Measurements from ENCODE around the gene RMI1.

The RMI1 gene

DNA sequence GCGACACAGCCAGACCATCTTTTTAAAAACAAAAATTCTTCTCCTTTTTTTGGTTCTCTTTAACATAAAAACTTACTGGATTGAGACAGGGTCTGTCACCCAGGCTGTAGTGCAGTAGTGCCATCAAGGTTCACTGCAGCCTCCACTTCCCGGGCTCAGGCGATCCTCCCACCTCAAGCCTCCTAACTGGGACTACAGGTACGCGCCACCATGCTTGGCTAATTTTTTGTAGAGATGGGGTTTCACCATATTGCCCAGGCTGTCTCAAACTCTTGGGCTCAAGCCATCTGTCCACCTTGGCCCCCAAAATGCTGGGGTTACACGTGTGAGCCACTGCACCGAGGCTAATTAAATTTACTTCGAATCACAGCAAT is 14.4 kb upstream of the RMI1 start:
- no peak for DNase-seq (ENCODE audit: low read depth, low spot score)
- peak overlapping the region; percentile 68 for H3K27ac ChIP-seq

DNA sequence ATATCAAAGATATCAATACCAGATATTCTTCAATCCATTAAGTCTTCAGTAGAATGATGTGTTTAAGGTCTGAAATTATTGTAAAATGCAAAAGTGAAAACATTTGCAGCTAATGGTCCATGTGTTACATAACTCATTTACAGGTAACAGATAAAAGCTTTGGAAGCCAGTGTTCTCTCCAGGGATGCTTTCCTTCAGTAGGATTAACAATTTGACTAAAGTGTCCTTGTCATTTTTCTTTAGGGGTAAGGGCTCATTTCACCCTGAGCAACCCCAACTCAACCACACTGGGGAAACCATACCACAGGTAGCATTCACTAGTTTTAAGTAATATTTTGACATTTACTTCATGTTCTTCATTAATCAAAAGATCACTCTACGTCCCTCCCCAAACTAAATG is 13.5 kb upstream of the RMI1 start:
- DNase-seq (ENCODE audit: low read depth, low spot score) = no peak
- H3K27ac ChIP-seq = no peak overlapping the region

DNA sequence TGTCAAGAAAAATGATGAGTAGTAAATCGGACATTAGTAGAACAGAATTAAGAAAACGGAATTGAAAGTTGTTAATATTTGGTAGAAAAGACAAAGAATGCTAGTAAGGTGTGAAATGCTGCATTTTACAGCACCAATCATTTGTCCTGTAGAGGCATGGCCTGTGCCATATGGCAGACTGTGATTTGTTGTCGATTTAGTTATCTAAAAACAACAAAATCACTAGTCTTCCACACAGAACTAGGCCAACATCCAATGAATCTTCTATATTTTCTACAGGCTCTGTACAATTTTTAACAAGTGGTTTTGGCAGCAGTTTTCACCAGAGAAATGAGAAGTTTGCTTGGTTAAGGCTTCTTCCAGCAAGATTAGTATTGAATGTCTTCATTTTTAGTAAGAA is 11.0 kb upstream of the RMI1 start:
- no peak overlapping the region for H3K27ac ChIP-seq
- no peak for DNase-seq (ENCODE audit: low read depth, low spot score)

DNA sequence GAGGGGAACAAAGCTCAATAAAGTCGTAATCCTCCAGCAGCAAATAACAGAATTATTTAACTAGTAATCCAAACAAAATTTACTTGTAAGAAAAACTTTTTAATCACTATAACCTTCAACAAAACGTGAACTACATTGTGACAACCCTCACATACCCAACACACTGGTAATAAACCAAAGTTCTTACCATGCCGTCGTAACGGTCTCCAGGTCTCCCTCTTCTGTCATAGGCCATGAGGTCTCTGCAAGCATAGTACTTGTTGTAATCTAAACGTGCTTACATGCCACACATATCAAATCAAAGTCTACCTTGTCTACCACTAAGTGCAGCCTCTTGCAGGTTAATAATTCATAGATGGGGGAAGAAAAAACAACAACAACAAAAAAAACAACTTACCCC is 9.1 kb upstream of the RMI1 start:
- H3K27ac ChIP-seq = no peak overlapping the region

DNA sequence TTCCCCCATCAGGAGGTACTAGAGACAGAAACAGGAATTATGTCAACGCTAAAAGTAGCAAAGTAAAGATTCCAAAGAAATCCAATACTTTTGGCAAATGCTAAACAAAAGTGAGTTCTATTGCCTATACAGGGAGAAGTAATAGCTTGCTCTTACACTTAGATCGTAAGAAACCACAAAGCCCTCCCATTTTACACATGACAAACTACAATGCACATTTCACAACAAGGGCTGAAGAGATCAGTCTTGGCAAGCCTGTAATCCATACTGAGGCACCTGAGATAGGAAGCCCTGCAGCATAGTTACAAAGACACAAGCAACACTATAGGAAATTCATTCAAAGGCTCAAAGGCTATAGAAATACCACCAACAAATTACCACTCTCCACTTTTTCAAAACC is 8.3 kb upstream of the RMI1 start:
- H3K27ac ChIP-seq = no peak overlapping the region
- no peak for DNase-seq (ENCODE audit: low read depth, low spot score)

More for the DNA sequence above, 9.1 kb upstream of the RMI1 start:
- DNase-seq (ENCODE audit: low read depth, low spot score) = no peak

DNA sequence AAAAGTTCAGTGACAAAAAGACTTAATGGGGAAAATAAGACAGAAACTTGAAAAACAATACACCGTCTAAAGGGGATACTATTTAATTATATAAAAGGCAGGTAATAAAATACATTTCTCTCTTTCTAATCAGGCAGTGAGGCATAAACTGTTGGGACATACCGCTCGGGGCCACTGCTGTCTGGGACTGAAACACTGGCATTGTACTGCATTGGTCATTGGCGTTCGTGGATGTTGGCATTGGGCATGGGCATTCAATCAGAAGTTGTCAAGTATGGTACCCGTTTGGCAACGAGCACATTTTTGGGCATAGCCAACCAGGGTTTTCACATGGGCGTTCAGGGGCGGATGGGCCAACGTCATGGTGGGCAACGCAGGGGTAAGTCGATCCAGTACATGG is 5.3 kb upstream of the RMI1 start:
- H3K27ac ChIP-seq = peak overlapping the region; percentile 46
- DNase-seq (ENCODE audit: low read depth, low spot score) = no peak

DNA sequence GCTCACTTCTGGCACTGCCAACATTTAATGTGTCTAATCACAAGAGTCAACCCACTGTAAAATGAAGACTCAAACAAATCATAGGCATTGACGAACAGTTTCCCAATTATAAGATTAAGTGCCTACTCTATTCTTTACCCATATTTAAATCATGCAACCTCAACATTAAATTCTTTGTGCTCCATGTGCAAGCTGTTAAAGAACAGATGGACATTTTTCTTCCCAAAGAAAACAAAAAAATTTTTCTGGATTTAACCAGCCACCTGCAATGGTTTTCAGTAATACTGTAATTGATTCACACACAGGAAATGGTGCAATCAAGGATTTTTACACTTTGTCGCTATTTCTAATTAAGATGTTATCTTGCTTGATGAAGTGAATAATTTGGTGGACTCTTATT is 4.2 kb upstream of the RMI1 start:
- no peak for DNase-seq (ENCODE audit: low read depth, low spot score)
- peak overlapping the region; percentile 46 for H3K27ac ChIP-seq

DNA sequence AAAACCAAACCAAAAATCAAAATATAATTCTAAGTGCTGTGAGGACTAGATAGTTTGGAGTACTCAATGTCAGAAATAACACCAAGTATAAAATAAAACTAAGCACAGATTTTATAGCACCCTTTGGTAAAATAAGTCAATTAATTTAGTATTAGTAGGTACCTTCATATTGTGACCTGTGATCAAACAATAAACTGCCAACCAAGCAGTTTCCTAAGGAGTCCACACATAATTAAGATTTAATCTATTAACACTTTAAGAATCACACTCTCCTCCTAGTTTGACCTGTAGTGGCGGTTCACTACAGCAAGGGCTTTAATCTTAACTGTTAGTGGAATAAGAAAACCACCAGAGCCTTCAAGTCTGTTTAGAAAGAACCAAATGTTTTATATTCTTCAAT is 3.4 kb upstream of the RMI1 start:
- no peak for DNase-seq (ENCODE audit: low read depth, low spot score)
- H3K27ac ChIP-seq = peak overlapping the region; percentile 46

DNA sequence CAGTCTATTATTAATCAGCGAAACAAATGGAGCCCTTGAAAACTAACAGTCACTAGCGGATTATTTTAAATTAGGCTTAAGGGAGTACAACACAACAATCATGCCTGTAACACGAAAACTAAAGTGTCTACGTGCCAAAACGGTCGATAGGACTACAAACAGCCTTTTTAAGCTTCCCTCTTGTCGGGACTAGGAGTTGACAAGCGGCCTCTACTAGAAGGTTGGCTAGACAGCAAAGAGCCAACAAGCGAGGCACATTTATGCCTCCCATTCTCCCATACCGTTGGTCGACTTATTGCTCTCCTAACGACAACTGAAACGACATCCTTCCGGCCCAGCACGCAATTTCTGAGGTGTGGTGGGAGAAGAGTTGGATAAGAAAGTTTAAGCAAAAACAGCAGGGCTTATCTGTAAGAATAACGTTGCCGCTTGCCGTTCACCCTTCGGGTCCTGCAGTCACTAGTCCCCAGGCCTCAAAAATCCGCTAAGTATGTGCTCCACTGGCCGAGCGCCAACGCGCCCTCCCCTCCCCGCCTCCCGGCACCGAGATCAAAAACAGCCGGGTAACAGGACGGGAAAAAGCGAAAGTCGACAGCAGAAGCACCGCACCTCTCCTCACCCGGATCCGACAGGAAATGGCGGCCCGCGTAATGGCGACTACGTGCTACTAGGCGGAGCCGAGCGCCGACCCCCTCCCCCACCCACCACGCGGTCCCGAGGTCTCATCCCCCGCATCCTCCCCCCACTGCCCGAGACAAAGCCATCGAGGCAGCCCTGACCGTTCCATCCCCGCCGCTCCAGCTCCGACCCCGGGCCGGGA is 1.4 kb upstream of the RMI1 start:
- DNase-seq (ENCODE audit: low read depth, low spot score) = no peak
- H3K27ac ChIP-seq = peak overlapping the region; percentile 92

DNA sequence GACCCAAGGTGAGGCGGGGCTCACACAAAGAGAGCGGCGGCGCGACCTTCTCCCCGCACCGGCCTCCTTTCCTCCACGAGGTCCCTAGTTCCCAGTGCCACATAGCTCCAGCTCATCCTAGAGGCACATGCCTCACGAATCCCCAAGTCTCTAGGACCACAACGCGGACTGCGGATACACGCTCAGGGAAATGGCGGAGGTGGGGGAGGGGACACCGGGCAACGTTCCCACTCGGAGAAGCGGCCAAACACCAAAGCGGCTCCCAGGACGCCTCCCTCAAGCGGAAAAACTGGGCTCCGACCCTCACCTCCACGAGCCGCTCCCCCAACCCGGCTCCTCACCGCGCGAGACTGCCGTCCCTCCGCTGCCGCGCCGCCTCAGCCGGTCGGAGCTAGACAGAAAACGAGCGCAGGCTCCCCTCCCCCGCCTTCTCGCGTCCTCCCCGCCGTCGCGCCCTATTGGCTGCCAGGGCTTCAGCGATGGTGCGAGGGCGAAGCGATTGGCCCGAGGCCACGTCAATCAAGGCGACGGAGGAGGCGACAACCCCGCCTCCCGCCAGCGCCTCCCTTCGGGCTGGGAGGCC is 702 bp upstream of the RMI1 start, which contains the start of gene HNRNPK:
Gene HNRNPK (minus strand): TSS at position 404 of the 583 bp plus-strand sequence. CDS start 1,963 bp downstream, outside the sequence.
- peak within 1 kb of the TSS; percentile 92 for H3K27ac ChIP-seq
- peak; percentile 90 for DNase-seq (ENCODE audit: low read depth, low spot score)

DNA sequence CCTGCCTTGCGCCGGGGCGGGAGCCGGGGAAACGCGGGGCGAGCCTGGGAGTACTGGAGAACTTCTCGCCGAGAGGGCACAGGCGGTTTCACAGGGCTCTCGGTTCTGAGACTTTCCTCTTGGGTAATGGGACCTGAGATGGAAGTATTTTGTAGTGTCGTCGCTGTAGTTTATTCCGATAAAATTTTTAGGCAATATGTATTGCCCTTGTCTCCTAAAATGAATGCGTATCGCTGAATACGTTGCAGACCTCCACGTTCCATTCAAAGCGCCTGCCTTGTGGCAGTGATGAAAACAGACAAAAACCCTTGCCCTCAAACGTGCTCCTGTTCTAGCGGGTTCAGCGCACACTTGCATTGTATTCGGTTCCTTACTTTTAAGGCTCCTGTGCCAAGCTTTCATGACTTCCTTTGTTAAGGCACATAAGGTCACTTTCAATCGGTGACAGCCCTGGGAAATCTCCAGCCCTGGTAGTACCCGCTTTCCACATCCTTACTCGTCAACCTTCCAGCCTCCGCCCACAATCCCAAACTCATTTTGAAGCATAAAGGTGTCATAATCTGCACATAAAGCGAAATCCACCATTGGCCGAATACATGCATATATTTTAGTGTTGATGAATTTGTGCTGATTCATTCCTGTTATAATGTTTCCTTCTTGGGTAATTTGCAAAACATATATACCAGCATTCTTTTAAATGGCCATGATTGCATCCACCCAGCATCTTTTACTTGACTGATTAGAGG is 694 bp downstream of the RMI1 start:
- no peak for DNase-seq (ENCODE audit: low read depth, low spot score)
- peak overlapping the region; percentile 92 for H3K27ac ChIP-seq

DNA sequence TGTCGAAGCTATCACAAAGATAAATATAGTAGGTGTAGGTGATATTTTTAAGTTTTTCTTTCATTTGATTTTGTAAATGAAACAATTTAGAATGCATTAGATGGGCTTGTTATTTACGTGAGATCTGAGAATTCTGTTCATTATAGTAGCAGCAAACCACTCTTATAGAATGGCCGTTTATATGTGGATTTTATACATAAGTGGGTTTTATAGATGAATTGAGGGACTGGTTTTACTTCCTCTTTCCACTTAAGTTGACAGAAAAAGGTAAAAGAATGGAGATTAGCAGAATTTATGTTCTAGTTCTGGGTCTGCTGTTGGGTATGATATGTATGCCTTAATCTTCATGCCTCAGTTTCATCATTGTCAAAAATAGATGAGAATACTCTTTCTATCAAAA is 5.6 kb downstream of the RMI1 start:
- no peak for DNase-seq (ENCODE audit: low read depth, low spot score)

DNA sequence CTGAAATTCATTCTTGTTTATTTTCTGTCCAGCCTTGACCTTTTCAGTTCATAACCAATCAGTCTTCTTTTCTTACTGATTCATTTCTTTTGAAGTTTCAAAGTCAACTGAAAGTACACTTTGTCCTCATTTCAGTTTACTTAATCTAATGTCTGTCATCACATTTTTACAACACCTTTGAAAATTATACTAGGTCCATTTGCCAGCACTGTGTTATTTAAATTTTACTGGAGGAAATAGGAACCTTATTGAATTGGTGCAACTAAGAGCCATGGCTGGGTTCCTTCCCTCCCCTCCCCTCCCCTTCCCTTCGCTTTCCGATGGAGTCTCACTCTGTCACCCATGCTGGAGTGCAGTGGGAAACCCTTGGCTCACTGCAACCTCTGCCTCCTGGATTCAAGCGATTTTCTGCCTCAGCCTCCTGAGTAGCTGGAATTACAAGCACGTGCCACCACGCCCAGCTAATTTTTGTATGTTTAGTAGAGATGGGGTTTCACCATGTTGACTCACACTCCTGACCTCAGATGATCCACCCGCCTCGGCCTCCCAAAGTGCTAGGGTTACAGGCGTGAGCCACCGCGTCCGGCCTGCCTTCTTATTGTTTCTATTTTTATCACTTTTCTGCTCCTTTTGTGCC is 6.3 kb downstream of the RMI1 start:
- no peak for DNase-seq (ENCODE audit: low read depth, low spot score)
- peak overlapping the region; percentile 54 for H3K27ac ChIP-seq

More for the DNA sequence above, 5.6 kb downstream of the RMI1 start:
- H3K27ac ChIP-seq = peak overlapping the region; percentile 54

DNA sequence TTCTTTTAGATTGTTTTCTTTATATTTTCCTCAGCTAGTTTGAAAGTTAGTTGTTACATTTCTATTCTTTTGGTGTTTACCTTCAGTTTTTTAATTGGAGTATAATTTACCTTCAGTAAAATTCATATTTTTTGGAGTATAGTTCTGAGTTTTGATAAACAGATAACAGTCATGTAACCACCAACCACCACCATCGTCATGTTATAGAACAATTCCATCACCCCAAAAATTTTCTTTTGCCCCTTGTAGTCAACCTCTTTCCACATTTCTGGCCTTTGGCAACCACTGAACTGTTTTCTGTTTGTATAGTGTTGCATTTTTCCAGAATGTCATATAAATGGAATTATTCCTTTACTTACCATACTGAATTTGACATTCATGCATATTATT is 6.8 kb downstream of the RMI1 start:
- no peak for DNase-seq (ENCODE audit: low read depth, low spot score)
- peak overlapping the region; percentile 54 for H3K27ac ChIP-seq

DNA sequence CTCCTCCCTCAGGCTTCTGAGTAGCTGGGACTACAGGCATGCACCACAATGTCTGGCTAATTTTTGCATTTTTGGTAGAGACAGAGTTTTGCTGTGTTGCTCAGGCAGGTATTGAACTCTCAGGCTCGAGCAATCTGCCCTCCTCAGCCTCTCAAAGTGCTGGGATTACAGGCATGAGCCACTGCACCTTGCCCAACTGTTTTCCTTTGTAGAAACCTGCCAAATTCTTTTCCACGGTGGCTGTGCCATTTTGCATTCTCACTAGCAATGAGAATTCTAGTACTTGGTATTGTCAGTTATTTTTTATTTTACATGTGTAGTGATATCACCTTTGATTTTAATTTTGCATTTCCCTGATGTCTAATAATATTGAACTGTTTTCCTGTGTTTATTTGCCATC is 7.8 kb downstream of the RMI1 start:
- DNase-seq (ENCODE audit: low read depth, low spot score) = no peak
- H3K27ac ChIP-seq = no peak overlapping the region

DNA sequence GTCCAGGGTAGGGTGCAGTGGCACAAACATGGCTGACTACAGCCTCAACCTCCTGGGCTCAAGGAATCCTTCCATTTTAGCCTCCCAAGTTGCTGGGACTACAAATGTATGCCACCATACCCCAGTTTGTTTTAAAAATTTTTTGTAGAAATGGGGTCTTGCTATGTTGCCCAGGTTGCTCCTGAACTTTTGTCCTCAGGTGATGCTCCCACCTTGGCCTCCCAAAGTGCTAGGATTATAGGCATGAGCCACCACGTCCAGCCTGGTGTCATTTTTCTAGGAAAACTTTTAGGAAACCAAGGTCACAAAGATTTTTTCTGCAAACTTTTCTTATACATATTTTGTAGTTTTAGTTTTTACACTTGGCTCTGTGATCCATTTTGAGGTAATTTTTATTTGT is 10.8 kb downstream of the RMI1 start:
- H3K27ac ChIP-seq = no peak overlapping the region
- DNase-seq (ENCODE audit: low read depth, low spot score) = no peak

DNA sequence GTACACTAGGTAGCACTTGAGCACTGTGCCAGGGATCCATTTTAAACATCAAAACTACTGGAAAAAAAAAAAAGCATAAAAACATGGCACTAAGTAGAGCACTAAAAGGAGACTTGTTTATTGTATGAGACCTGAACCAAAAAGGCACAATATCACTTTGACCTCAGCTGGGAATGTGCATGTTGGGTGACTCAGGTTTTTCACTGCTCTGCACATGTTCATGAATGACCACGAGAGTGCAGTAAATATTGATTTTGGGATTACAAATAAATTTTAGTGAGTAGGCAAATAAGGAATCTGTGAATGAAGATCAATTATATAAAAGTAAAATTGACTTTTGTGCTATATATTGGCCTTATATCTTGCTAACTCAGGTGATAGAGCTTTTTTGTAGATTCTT is 11.8 kb downstream of the RMI1 start:
- H3K27ac ChIP-seq = no peak overlapping the region
- DNase-seq (ENCODE audit: low read depth, low spot score) = no peak

DNA sequence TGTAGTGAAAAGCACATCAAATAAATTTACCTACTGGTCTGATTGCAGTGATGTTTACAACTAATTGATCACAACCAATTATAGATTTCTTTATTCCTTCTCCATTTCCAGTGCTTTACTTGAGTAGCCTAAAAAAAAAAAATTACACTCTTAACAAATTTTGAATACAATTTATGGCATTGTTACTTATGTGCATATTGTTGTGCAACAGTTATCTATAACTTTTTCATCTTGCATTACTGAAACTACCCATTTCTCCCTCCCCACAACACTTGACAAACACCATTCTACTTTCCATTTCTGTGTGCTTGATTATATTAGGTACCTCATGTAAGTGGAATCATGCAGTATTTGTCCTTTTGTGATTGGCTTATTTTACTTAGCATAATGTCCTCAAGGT is 12.3 kb downstream of the RMI1 start:
- no peak for DNase-seq (ENCODE audit: low read depth, low spot score)
- H3K27ac ChIP-seq = no peak overlapping the region

DNA sequence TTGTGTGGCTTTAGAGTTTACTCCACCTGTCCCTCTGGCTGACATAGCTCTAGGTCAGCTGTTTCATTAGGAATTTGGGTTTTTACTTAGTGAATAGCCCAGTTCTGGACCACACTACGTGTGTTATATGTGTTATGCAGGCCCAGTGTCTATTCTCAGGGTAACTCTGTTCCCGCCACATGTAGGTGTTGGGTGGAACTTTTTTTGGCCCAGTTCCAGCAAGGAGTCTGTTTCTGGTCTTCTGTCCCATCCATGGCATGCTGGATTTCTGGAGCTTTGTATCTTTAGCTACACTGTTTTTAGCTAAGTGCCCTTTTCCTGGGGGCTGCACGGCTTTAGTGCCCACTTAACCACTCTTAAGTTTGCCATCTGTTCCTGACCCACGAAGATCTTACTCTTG is 15.5 kb downstream of the RMI1 start:
- no peak overlapping the region for H3K27ac ChIP-seq
- no peak for DNase-seq (ENCODE audit: low read depth, low spot score)

DNA sequence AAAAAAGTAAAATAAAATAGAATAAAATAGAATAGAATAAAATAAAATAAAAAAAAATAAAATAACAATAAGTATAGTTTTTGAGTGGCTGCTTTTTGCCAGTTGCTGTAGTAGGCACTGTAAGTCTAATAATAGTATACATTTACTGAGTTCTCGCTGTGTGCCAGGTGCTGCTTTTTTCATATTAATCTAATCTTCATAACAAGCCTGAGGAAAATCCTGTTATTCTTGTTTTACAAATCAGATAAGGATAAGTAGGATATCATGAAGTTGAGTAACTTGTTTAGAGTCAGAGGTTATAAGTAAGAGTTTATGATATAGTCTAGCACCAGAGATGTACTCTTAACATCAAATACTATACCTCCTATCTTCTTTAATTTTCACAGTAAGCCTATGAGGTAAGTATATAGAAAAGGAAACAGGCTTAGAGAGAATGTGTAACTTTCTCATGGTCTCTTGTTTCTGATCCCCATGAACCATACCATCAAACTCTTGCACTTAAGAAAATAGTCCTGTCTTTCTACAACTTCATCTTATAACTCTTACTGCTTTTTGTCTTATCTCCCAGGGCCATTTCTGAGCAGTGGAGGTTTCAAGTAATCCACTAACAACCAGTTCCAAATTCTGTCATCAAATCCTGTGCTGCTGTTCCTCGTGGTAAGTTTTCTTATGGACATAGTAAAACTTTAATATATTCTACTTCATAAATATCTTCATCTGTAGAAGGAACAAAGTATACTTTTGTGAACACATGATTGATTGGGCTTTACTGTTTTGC is 18.7 kb downstream of the RMI1 start:
- DNase-seq (ENCODE audit: low read depth, low spot score) = no peak
- H3K27ac ChIP-seq = no peak overlapping the region
